ENCODE results near the gene GEMIN7. TPM values are rescaled to one million over a fixed set of nuclear protein-coding genes. Genes with fewer than 3 reads are reported as not detected.
A peak's percentile ranks its signal among the peaks of the same experiment; 100 is the strongest.

Gene GEMIN7
- total RNA-seq, 1 experiment from 2014 or later, result 29.6 TPM

DNA sequence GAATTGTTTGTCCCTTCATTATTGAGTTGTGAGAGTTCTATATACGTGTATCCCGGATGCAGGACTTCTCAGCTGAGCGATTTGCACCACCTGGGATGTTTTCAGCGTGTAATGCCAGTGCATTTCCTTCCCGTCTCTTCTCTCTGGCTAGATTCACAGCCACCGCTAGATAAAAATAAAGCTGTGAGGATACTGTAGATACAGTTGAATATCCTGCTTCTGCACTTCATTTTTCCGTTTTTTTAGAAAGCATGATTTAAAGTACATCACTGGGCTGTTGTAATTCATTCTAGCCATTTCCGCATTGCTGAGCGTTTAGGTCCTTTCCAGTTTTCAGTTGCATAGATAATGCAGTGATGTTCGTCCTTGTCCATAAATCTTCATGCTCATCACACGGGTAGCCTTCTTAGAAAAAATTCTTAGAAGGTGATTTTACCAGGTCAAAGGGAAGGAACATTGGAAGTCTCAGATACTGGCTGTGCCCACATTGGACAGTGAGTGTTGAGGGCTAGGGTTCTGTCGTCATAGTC, 28.6 kb downstream of the GEMIN7 start:
- Histone ChIP-seq H3K9me3 (ENCODE audit: insufficient read depth, low read depth) (no peaks in the 10 kb centered on the region), H2AFZ (no peak overlapping the region), H3K9me2 (ENCODE audit: insufficient read depth) (no peaks in the 10 kb centered on the region), H3K4me1 (replicated peaks; ENCODE audit: insufficient read depth) (peaks cover 8% of the 10 kb centered on the region), H3K27ac (no peak overlapping the region), H3F3A (ENCODE audit: insufficient read depth, low read depth) (no peaks in the 10 kb centered on the region), H3K36me3 (ENCODE audit: low read depth) (no peaks in the 10 kb centered on the region), H4K20me1 (ENCODE audit: insufficient read depth) (peaks cover 78% of the 10 kb centered on the region), H3K79me2 (ENCODE audit: low read depth) (peaks cover 82% of the 10 kb centered on the region), H3K27me3 (ENCODE audit: insufficient read depth, low read depth) (no peaks in the 10 kb centered on the region), H3K4me3 (no peak overlapping the region), H3K4me2 (no peak overlapping the region)
- no peak for TF ChIP-seq EZH2 (IDR thresholded peaks at IDR 0.05; ENCODE audit: low read depth)
- TF ChIP-seq, protein P1, sequence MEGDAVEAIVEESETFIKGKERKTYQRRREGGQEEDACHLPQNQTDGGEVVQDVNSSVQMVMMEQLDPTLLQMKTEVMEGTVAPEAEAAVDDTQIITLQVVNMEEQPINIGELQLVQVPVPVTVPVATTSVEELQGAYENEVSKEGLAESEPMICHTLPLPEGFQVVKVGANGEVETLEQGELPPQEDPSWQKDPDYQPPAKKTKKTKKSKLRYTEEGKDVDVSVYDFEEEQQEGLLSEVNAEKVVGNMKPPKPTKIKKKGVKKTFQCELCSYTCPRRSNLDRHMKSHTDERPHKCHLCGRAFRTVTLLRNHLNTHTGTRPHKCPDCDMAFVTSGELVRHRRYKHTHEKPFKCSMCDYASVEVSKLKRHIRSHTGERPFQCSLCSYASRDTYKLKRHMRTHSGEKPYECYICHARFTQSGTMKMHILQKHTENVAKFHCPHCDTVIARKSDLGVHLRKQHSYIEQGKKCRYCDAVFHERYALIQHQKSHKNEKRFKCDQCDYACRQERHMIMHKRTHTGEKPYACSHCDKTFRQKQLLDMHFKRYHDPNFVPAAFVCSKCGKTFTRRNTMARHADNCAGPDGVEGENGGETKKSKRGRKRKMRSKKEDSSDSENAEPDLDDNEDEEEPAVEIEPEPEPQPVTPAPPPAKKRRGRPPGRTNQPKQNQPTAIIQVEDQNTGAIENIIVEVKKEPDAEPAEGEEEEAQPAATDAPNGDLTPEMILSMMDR (conservative IDR thresholded peaks at IDR 0.05), result no peak
- DNase-seq, result no peak
- ChIA-PET POLR2A (ENCODE audit: unreplicated experiment) (interaction anchor here (0.7 kb wide), 1 partner anchor 16 kb away, joined by 3 read pairs; no protein-coding TSS in a partner anchor), CTCF (no interaction called here)
- no TSS peak for BruUV-seq (replicated peaks)
- intact Hi-C loops (cut with micrococcal nuclease; ENCODE audit: unreplicated experiment), result no loop called here

DNA sequence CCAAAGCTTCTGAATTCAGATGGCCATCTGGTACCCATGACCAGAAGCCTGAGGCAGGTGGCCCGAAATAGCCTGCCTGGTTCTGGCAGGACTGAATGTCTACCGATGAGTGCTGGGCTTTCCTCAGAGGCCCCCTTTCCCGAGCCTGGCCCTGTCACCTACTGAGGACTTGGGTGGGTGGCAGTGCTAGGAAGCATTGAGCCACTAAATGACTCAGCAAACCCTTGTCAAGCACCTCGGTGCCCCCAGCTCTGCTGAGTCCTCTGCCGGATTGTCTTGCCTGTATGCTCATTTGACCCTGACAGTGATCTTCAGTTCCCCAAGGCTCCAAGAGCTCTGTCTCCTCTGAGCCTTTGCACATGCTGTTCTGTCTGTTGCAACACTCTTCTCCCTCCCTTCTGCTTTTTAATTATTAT, 31.8 kb downstream of the GEMIN7 start:
- Histone ChIP-seq H3K27me3 (ENCODE audit: insufficient read depth, low read depth) (no peaks in the 10 kb centered on the region), H3F3A (ENCODE audit: insufficient read depth, low read depth) (no peaks in the 10 kb centered on the region; the same call in 1 of the 2 replicates), H3K79me2 (ENCODE audit: low read depth) (peaks cover 86% of the 10 kb centered on the region), H2AFZ (no peak overlapping the region), H3K27ac (no peak overlapping the region), H3K9me2 (ENCODE audit: insufficient read depth) (no peaks in the 10 kb centered on the region), H3K4me1 (replicated peaks; ENCODE audit: insufficient read depth) (peaks cover 26% of the 10 kb centered on the region), H3K4me2 (no peak overlapping the region), H3K4me3 (no peak overlapping the region), H4K20me1 (ENCODE audit: insufficient read depth) (peaks cover 80% of the 10 kb centered on the region), H3K9me3 (ENCODE audit: insufficient read depth, low read depth) (no peaks in the 10 kb centered on the region), H3K36me3 (ENCODE audit: low read depth) (no peaks in the 10 kb centered on the region)
- BruUV-seq (replicated peaks), result no TSS peak
- TF ChIP-seq, protein P1 (conservative IDR thresholded peaks at IDR 0.05), result no peak
- intact Hi-C loops (cut with micrococcal nuclease; ENCODE audit: unreplicated experiment), result no loop called here
- DNase-seq, result no peak
- CTCF ChIA-PET, result no interaction called here
- POLR2A ChIA-PET (ENCODE audit: unreplicated experiment), result no interaction called here

DNA sequence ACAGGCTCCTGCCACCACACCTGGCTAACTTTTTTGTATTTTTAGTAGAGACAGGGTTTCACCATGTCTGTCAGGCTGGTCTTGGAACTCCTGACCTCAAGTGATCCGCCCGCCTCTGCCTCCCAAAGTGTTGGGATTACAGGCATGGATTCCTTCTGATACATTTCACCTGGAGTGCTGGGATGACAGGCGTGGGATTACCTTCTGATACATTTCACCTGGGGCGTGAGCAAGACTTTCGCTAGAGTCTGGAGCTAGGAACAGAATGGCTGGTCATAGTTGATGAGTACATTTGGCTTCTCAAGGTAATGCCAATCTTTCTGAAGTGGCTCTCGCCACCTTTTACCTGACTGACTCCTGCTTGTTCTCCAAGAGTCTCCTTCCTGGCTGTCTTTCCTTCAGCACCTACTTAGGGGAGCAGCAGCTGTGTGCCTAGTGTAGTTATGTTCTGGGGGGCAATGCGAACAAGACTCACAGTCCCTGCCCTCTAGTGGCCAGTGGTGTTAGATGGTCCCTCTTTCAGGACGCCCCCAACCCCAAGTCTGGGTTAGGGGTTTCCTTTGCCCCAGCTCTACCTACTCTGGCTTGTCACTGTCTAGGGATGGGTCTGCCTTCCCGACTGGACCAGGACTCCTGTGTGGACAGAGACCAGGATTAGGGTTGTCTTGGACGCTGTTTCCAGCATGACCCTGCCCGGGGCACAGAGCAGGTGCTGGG, 33.2 kb downstream of the GEMIN7 start:
- intact Hi-C loops (cut with micrococcal nuclease; ENCODE audit: unreplicated experiment), result no loop called here
- Histone ChIP-seq H3K4me1 (replicated peaks; ENCODE audit: insufficient read depth) (peaks cover 26% of the 10 kb centered on the region), H3K4me3 (no peak overlapping the region), H3K27ac (no peak overlapping the region), H3K27me3 (ENCODE audit: insufficient read depth, low read depth) (no peaks in the 10 kb centered on the region), H3K9me2 (ENCODE audit: insufficient read depth) (no peaks in the 10 kb centered on the region), H3K79me2 (ENCODE audit: low read depth) (peaks cover 89% of the 10 kb centered on the region), H3K9me3 (ENCODE audit: insufficient read depth, low read depth) (no peaks in the 10 kb centered on the region), H4K20me1 (ENCODE audit: insufficient read depth) (peaks cover 67% of the 10 kb centered on the region), H3K4me2 (peak overlapping the region; percentile 52; the same call in 1 of the 2 replicates), H3F3A (ENCODE audit: insufficient read depth, low read depth) (no peaks in the 10 kb centered on the region; the same call in 1 of the 2 replicates), H3K36me3 (ENCODE audit: low read depth) (no peaks in the 10 kb centered on the region), H2AFZ (no peak overlapping the region)
- CTCF ChIA-PET, result interaction anchor here (0.9 kb wide), 1 partner anchor 9 kb away, joined by 5 read pairs; no protein-coding TSS in a partner anchor
- BruUV-seq (replicated peaks), result no TSS peak
- DNase-seq, result no peak
- POLR2A ChIA-PET (ENCODE audit: unreplicated experiment), result no interaction called here
- no peak for TF ChIP-seq EZH2 (IDR thresholded peaks at IDR 0.05; ENCODE audit: low read depth)
- TF ChIP-seq, protein P1 (conservative IDR thresholded peaks at IDR 0.05), result no peak
